Esophagus muscularis mucosa (tissue), 3 donors: Measurements from ENCODE around the gene CUL4B.

Source experiments
- POLR2AphosphoS5 ChIP-seq, 2 donors: sonication (generic); formaldehyde crosslinking; IDR thresholded peaks; one replicate each; pipeline ENCODE4 v1.6.1; 2017; ENCODE audit warnings: antibody characterized with exemption in 2 of 2
- TF ChIP-seq, protein P1 (sequence below), 3 experiments: fragments of 200-600 bp in 2 of 3; fragments of 450-650 bp in 1 of 3; sonication (generic) in 2 of 3; IDR thresholded peaks; one replicate each; pipeline ENCODE4 v1.5.1; 2017 to 2019; ENCODE audit warnings: antibody characterized with exemption in 3 of 3, mild to moderate bottlenecking in 2 of 3, moderate library complexity in 1 of 3

DNA sequence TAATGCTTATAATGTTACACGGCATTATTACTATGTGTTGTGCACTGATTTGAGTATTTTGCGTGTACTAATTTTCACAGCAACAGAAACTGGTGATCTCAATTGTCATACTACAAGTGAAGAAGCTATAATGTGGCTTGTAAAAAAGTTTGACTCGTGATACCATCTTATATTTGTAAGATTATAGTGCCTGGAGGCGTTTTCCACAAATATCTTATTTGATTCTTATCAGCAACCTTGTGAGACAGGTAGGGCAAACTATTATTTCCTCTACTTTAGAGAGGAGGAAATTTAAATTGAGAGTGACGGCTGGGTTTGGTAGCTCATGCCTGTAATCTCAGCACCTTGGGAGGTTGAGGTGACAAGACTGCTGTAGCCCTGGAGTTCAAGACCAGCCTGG lies 4.5 kb downstream of the CUL4B start:
- TF ChIP-seq, protein P1, sequence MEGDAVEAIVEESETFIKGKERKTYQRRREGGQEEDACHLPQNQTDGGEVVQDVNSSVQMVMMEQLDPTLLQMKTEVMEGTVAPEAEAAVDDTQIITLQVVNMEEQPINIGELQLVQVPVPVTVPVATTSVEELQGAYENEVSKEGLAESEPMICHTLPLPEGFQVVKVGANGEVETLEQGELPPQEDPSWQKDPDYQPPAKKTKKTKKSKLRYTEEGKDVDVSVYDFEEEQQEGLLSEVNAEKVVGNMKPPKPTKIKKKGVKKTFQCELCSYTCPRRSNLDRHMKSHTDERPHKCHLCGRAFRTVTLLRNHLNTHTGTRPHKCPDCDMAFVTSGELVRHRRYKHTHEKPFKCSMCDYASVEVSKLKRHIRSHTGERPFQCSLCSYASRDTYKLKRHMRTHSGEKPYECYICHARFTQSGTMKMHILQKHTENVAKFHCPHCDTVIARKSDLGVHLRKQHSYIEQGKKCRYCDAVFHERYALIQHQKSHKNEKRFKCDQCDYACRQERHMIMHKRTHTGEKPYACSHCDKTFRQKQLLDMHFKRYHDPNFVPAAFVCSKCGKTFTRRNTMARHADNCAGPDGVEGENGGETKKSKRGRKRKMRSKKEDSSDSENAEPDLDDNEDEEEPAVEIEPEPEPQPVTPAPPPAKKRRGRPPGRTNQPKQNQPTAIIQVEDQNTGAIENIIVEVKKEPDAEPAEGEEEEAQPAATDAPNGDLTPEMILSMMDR (IDR thresholded peaks at IDR 0.05), result no peak
- TF ChIP-seq POLR2AphosphoS5 (IDR thresholded peaks at IDR 0.05), result no peak
